Activated CD8-positive, alpha-beta T cell treated with anti-CD3 and anti-CD28 coated beads for 36 hours (primary cell): ENCODE results near the gene THTPA. TPM values are rescaled to one million over a fixed set of nuclear protein-coding genes. Genes with fewer than 3 reads are reported as not detected.

Experiments
- ATAC-seq: fragments of 200-7000 bp; cut with Tn5 transposase; one replicate; pipeline ENCODE4 v1.10.0; 2021; ENCODE audit warnings: mild to moderate bottlenecking, moderate library complexity
- CTCF ChIA-PET: fragments of 350-600 bp; sonication (Branson Sonifier 250); formaldehyde crosslinking; loops from one replicate; lab custom pipeline; 2021; ENCODE audit warnings: antibody characterized with exemption; lab: Charles Lee
- POLR2A ChIA-PET: fragments of 350-600 bp; sonication (Branson Sonifier 250); formaldehyde crosslinking; loops from one replicate; lab custom pipeline; 2021; ENCODE audit warnings: antibody characterized with exemption; lab: Charles Lee
- DNase-seq: peaks from one replicate; pipeline ENCODE4 v3.0.0-alpha.2; 2020
- H3K27ac Mint-ChIP-seq: one replicate; pipeline ENCODE4 v1.8.0; 2021; ENCODE audit warnings: mild to moderate bottlenecking, mixed read lengths
- H3K27me3 Mint-ChIP-seq: one replicate; pipeline ENCODE4 v1.8.0; 2021; ENCODE audit warnings: mixed read lengths
- H3K36me3 Mint-ChIP-seq: one replicate; pipeline ENCODE4 v1.8.0; 2021; ENCODE audit warnings: low read depth, mixed read lengths
- H3K4me1 Mint-ChIP-seq: one replicate; pipeline ENCODE4 v1.8.0; 2021; ENCODE audit warnings: low read depth, mixed read lengths
- H3K4me3 Mint-ChIP-seq: one replicate; pipeline ENCODE4 v1.8.0; 2021; ENCODE audit warnings: mild to moderate bottlenecking, moderate library complexity, mixed read lengths
- H3K9me3 Mint-ChIP-seq: one replicate; pipeline ENCODE4 v1.8.0; 2021; ENCODE audit warnings: mixed read lengths
- CTCF ChIP-seq: fragments of 200-600 bp; IDR thresholded peaks from one replicate; pipeline ENCODE4 v1.8.0; 2022; ENCODE audit warnings: antibody characterized with exemption, mild to moderate bottlenecking
- intact Hi-C: fragments of 100-400 bp; cut with micrococcal nuclease; formaldehyde crosslinking; loops from one replicate; pipeline ENCODE4 v1.10.0; 2022
- total RNA-seq, 2 experiments: library from RNA; stranded (reverse); gene quantifications; one replicate each; pipeline ENCODE4 v1.2.3, GENCODE V29; 2021

THTPA gene
- total RNA-seq, 2 experiments from 2014 or later = 5.1 to 7.6 TPM

GRCh38 chr14:23559010-23559925 is 3.2 kb downstream of the THTPA start:
- CTCF ChIA-PET = interaction anchor here (0.7 to 13.7 kb wide), 36 partner anchors 9 to 258 kb away, joined by 3 to 291 read pairs (median 4); partner anchors contain the start of genes AP1G2 and PABPN1
- peaks cover 39% of the 10 kb centered on the region for H3K36me3 Mint-ChIP-seq
- peak overlapping the region; percentile 75 for H3K27ac Mint-ChIP-seq
- DNase-seq = peak; percentile 78
- intact Hi-C loops = loop anchor here (2.0 kb wide), 1 partner anchor 80 kb away; no protein-coding TSS in a partner anchor
- no peak overlapping the region for H3K4me3 Mint-ChIP-seq
- no peaks in the 10 kb centered on the region for H3K27me3 Mint-ChIP-seq
- POLR2A ChIA-PET = interaction anchor here (0.6 to 1.3 kb wide), 6 partner anchors 8 to 165 kb away, joined by 3 to 5 read pairs (median 4); no protein-coding TSS in a partner anchor
- no peak for ATAC-seq
- peaks cover 39% of the 10 kb centered on the region for H3K4me1 Mint-ChIP-seq
- TF ChIP-seq CTCF = peak; percentile 96
- H3K9me3 Mint-ChIP-seq = no peaks in the 10 kb centered on the region

DNA sequence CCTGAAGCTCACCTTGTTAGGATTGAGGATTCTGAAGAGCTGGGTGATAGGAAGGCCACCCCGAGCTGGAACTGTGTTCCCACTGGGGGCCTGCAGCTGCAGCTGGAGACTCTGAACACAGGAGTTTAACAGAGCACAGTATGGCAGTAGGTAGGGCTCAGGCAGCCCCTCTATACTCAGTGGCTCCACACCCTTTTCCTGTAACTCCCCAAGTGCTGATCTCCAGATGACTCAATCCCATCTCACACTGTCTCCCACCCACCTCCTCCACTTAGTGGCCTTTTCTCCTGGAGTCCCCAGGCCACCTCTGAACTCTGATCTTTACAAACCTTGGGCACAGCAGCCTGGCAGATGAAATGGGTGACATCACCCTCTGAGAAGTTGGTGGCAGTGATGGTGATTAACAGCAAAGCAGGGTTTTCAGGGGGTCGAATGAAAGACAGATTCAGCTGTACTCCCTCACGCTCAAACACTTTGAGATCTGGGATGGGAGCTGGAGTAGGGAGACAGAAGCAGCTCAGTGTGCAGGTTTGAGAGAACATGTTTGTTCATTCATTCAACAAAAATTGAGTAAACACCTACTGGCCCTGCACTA is 4.0 kb downstream of the THTPA start:
- Mint-ChIP-seq H3K27me3 (no peaks in the 10 kb centered on the region), H3K4me3 (no peak overlapping the region), H3K4me1 (peaks cover 39% of the 10 kb centered on the region), H3K27ac (peak overlapping the region; percentile 75), H3K36me3 (peaks cover 45% of the 10 kb centered on the region), H3K9me3 (no peaks in the 10 kb centered on the region)
- ChIA-PET POLR2A (interaction anchor here (0.9 kb wide), 1 partner anchor 11 kb away, joined by 3 read pairs; no protein-coding TSS in a partner anchor), CTCF (interaction anchor here (0.6 to 13.7 kb wide), 35 partner anchors 8 to 255 kb away, joined by 3 to 291 read pairs (median 4); partner anchors contain the start of genes AP1G2, PABPN1 and ZFHX2)
- intact Hi-C loops = loop anchor here (2.0 to 5.0 kb wide), 2 partner anchors 81 to 238 kb away; partner anchors contain the start of gene PABPN1
- no peak for TF ChIP-seq CTCF
- DNase-seq (no peak), ATAC-seq (no peak)

DNA sequence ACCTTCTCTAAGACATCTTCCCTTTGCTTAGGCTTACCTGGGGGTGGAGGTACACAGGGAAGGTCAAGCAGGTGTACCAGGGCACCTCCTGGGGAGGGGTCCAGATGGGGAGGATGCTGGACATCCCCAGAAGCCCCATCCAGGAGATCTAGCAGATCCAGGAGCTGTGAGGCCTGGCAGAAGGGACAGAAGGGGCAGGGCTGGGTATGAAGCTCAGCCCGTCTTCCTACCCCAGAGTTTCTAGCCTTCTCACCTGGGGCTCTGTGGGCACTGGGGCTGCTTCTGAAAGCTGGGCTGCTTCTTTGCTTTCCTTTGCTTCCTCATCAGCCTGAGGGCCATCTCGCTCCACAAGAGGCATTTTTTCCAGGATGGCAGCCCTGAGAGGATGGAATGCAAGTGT is 5.2 kb downstream of the THTPA start:
- peak overlapping the region; percentile 17 for H3K27ac Mint-ChIP-seq
- H3K4me1 Mint-ChIP-seq = peaks cover 36% of the 10 kb centered on the region
- peaks cover 46% of the 10 kb centered on the region for H3K36me3 Mint-ChIP-seq
- ChIA-PET POLR2A (interaction anchor here (1.0 kb wide), 2 partner anchors 84 to 86 kb away, joined by 3 read pairs; no protein-coding TSS in a partner anchor), CTCF (interaction anchor here (0.7 to 13.7 kb wide), 9 partner anchors 14 to 235 kb away, joined by 3 to 291 read pairs (median 5); no protein-coding TSS in a partner anchor)
- no peak for TF ChIP-seq CTCF
- no peak for DNase-seq
- no peaks in the 10 kb centered on the region for H3K27me3 Mint-ChIP-seq
- intact Hi-C loops = loop anchor here (5.0 kb wide), 1 partner anchor 239 kb away; the partner anchor contains the start of gene PABPN1
- H3K9me3 Mint-ChIP-seq = no peaks in the 10 kb centered on the region
- no peak for ATAC-seq
- H3K4me3 Mint-ChIP-seq = no peak overlapping the region

GRCh38 chr14:23561873-23562821 is 6.1 kb downstream of the THTPA start:
- Mint-ChIP-seq H3K4me3 (no peak overlapping the region), H3K27ac (no peak overlapping the region), H3K27me3 (no peaks in the 10 kb centered on the region), H3K9me3 (no peaks in the 10 kb centered on the region), H3K4me1 (peaks cover 35% of the 10 kb centered on the region), H3K36me3 (peaks cover 45% of the 10 kb centered on the region)
- POLR2A ChIA-PET = interaction anchor here (1.0 kb wide), 2 partner anchors 85 to 87 kb away, joined by 3 read pairs; no protein-coding TSS in a partner anchor
- CTCF ChIA-PET = interaction anchor here (0.7 to 13.7 kb wide), 11 partner anchors 10 to 235 kb away, joined by 3 to 291 read pairs (median 5); partner anchors contain the start of gene ZFHX2
- no peak for TF ChIP-seq CTCF
- intact Hi-C loops = loop anchor here (5.0 kb wide), 1 partner anchor 240 kb away; the partner anchor contains the start of gene PABPN1
- ATAC-seq (no peak), DNase-seq (no peak)
